ENCODE data around the gene TMPRSS4.

Gene TMPRSS4

GRCh38 chr11:118081241-118081958 is 4.5 kb downstream of the TMPRSS4 start:
- DNase-seq = no peak

- no peak for DNase-seq
These were observed 6.1 kb downstream of the TMPRSS4 start for GRCh38 chr11:118082880-118083552.

- no peak for DNase-seq
These were observed 7.4 kb downstream of the TMPRSS4 start for GRCh38 chr11:118084247-118084646.

- no peak for DNase-seq
These were observed 7.8 kb downstream of the TMPRSS4 start for GRCh38 chr11:118084656-118085055.

- peak; percentile 30 for DNase-seq
These were observed 10.3 kb downstream of the TMPRSS4 start, which contains the start of gene SMIM35 for GRCh38 chr11:118086913-118087768. Gene SMIM35, minus strand, starts transcription at chr11:118086963. Its CDS starts 206 bp downstream, at chr11:118086757.

- DNase-seq = no peak
These were observed 11.1 kb downstream of the TMPRSS4 start for GRCh38 chr11:118087931-118088330.

- DNase-seq = no peak
These were observed 11.7 kb downstream of the TMPRSS4 start for GRCh38 chr11:118088531-118088930.

- no peak for DNase-seq
These were observed 13.8 kb downstream of the TMPRSS4 start for GRCh38 chr11:118090545-118091162.

GRCh38 chr11:118091690-118092089 is 14.8 kb downstream of the TMPRSS4 start:
- DNase-seq = no peak

- DNase-seq = no peak
These were observed 16.2 kb downstream of the TMPRSS4 start for GRCh38 chr11:118092907-118093571.

GRCh38 chr11:118095493-118095892 is 18.6 kb downstream of the TMPRSS4 start:
- DNase-seq = no peak

GRCh38 chr11:118095967-118096367 is 19.1 kb downstream of the TMPRSS4 start:
- DNase-seq = no peak

- DNase-seq = no peak
These were observed 22.3 kb downstream of the TMPRSS4 start for GRCh38 chr11:118098996-118099837.

- no peak for DNase-seq
These were observed 23.1 kb downstream of the TMPRSS4 start for GRCh38 chr11:118099838-118100556.

GRCh38 chr11:118100691-118101232 is 23.9 kb downstream of the TMPRSS4 start:
- no peak for DNase-seq

GRCh38 chr11:118102721-118103261 is 25.9 kb downstream of the TMPRSS4 start:
- DNase-seq = no peak

GRCh38 chr11:118104491-118104890 is 27.6 kb downstream of the TMPRSS4 start:
- no peak for DNase-seq

- no peak for DNase-seq
These were observed 28.9 kb downstream of the TMPRSS4 start for GRCh38 chr11:118105657-118106305.

GRCh38 chr11:118106789-118107335 is 30.0 kb downstream of the TMPRSS4 start:
- DNase-seq = no peak

Measured in NCI-H2107 (cell line).